H1 (cell line): Measurements from ENCODE around the gene AP1S1.

Experiments
- BCL11A ChIP-seq, 2 experiments: IDR thresholded peaks; one replicate each; pipeline ENCODE4 v1.6.1; 2011; ENCODE audit warnings: low read depth in 2 of 2, low read length in 2 of 2, mild to moderate bottlenecking in 2 of 2
- CTCF ChIP-seq, 3 experiments: IDR thresholded peaks; 1 replicate in 2 of 3; 2 replicates in 1 of 3; pipeline versions ENCODE4 v1.5.1 to v1.6.1; 2011; ENCODE audit warnings: low read length in 3 of 3, mild to moderate bottlenecking in 3 of 3, inconsistent platforms in 2 of 3, low read depth in 1 of 3, moderate library complexity in 1 of 3; ENCODE audit not compliant: insufficient read depth in 1 of 3; ENCODE audit errors: control extremely low read depth in 1 of 3
- EGR1 ChIP-seq: IDR thresholded peaks from 2 replicates; pipeline ENCODE4 v1.6.1; 2011; ENCODE audit warnings: low read depth, low read length, borderline replicate concordance
- FOSL1 ChIP-seq: IDR thresholded peaks from 2 replicates; pipeline ENCODE4 v1.6.1; 2011; ENCODE audit warnings: mild to moderate bottlenecking, low read depth, low read length, moderate library complexity; ENCODE audit not compliant: insufficient read depth
- JUN ChIP-seq: IDR thresholded peaks from 2 replicates; pipeline ENCODE4 v1.6.1; 2011; ENCODE audit warnings: low read depth, mild to moderate bottlenecking, improper control_type of control experiment, low read length
- POLR2A ChIP-seq, 2 experiments: IDR thresholded peaks; 1 replicate in 1 of 2; 2 replicates in 1 of 2; pipeline ENCODE4 v1.6.1; 2011; ENCODE audit warnings: low read depth in 2 of 2, low read length in 2 of 2, mild to moderate bottlenecking in 2 of 2; ENCODE audit errors: control extremely low read depth in 1 of 2
- RNF2 ChIP-seq: fragments of 200-900, 300-1000 bp; sonication (generic); IDR thresholded peaks from 2 replicates; pipeline ENCODE4 v1.7.1; 2016; ENCODE audit warnings: borderline replicate concordance, low read depth, mild to moderate bottlenecking, antibody characterized with exemption, low read length; ENCODE audit not compliant: poor library complexity, severe bottlenecking; ENCODE audit errors: missing control alignments
- SRF ChIP-seq: IDR thresholded peaks from 2 replicates; pipeline ENCODE4 v1.6.1; 2011; ENCODE audit warnings: mild to moderate bottlenecking, low read depth, low read length, moderate library complexity
- TEAD4 ChIP-seq: IDR thresholded peaks from 2 replicates; pipeline ENCODE4 v1.6.1; 2012; ENCODE audit warnings: low read depth, low read length, inconsistent platforms, mixed read lengths
- TF ChIP-seq, protein P1 (sequence below): IDR thresholded peaks from 2 replicates; pipeline ENCODE4 v1.6.1; 2011; ENCODE audit warnings: low read depth, mild to moderate bottlenecking, low read length; ENCODE audit not compliant: insufficient read depth

- TF ChIP-seq, protein P1, sequence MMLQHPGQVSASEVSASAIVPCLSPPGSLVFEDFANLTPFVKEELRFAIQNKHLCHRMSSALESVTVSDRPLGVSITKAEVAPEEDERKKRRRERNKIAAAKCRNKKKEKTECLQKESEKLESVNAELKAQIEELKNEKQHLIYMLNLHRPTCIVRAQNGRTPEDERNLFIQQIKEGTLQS, result no peak
- no peak for TF ChIP-seq CTCF (IDR thresholded peaks at IDR 0.05; ENCODE audit: control extremely low read depth in 1 of 3, insufficient read depth in 1 of 3, low read depth in 1 of 3, low read length in 3 of 3)
- no peak for TF ChIP-seq RNF2
- TF ChIP-seq SRF, result no peak
- TF ChIP-seq EGR1, result no peak
- no peak for TF ChIP-seq POLR2A (IDR thresholded peaks at IDR 0.05; ENCODE audit: control extremely low read depth in 1 of 2, low read depth in 2 of 2, low read length in 2 of 2)
- no peak for TF ChIP-seq BCL11A (IDR thresholded peaks at IDR 0.05; ENCODE audit: low read depth in 2 of 2, low read length in 2 of 2)
- TF ChIP-seq FOSL1, result no peak
- no peak for TF ChIP-seq JUN
- no peak for TF ChIP-seq TEAD4
Measured at GRCh38 chr7:101179713-101180112, 25.4 kb downstream of the AP1S1 start.
